NB4 (cell line): ENCODE measurements around the gene RAB25.

Experiments used
- MYC ChIP-seq: IDR thresholded peaks from 2 replicates; pipeline ENCODE4 v1.6.1; 2011; ENCODE audit warnings: low read depth, low read length
- POLR2A ChIP-seq: IDR thresholded peaks from 2 replicates; pipeline ENCODE4 v1.6.1; 2011; ENCODE audit warnings: mild to moderate bottlenecking; ENCODE audit not compliant: insufficient read length; ENCODE audit errors: extremely low read depth
- TF ChIP-seq, protein P1 (sequence below): IDR thresholded peaks from one replicate; pipeline ENCODE4 v1.5.1; 2012; ENCODE audit warnings: low read depth, low read length

DNA sequence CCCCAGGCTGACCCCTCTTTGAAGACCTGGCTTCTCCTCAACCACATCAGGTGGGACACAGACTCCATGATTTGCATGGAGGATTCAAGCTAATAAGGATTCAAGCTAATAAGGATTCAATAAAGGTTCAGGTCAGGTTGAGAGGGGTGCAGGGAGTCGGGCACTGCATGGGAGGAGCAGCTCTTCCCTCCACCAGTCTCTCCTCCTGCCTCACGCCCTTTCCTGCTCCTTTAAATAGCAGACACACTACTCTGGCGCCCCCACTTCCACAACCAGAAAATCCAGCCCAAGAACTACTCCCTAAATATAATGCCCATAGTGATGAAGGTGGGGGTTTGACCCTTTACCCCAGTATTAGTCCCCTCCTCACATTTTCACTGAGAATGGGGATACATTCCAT, 14.2 kb downstream of the RAB25 start:
- no peak for TF ChIP-seq POLR2A
- TF ChIP-seq, protein P1, sequence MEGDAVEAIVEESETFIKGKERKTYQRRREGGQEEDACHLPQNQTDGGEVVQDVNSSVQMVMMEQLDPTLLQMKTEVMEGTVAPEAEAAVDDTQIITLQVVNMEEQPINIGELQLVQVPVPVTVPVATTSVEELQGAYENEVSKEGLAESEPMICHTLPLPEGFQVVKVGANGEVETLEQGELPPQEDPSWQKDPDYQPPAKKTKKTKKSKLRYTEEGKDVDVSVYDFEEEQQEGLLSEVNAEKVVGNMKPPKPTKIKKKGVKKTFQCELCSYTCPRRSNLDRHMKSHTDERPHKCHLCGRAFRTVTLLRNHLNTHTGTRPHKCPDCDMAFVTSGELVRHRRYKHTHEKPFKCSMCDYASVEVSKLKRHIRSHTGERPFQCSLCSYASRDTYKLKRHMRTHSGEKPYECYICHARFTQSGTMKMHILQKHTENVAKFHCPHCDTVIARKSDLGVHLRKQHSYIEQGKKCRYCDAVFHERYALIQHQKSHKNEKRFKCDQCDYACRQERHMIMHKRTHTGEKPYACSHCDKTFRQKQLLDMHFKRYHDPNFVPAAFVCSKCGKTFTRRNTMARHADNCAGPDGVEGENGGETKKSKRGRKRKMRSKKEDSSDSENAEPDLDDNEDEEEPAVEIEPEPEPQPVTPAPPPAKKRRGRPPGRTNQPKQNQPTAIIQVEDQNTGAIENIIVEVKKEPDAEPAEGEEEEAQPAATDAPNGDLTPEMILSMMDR, result no peak
- no peak for TF ChIP-seq MYC
